B cell (primary cell): ENCODE results near the gene GGCX. TPM values are rescaled to one million over a fixed set of nuclear protein-coding genes. Genes with fewer than 3 reads are reported as not detected.

Experiments
- ATAC-seq: fragments of 200-7000 bp; cut with Tn5 transposase; one replicate; pipeline ENCODE4 v1.10.0; 2021; ENCODE audit warnings: low read depth, mild to moderate bottlenecking, moderate number of reproducible peaks, moderate library complexity
- CTCF ChIA-PET: fragments of 350-600 bp; sonication (Branson Sonifier 250); formaldehyde crosslinking; loops from one replicate; lab custom pipeline; 2021; ENCODE audit warnings: antibody characterized with exemption, inconsistent platforms; lab: Charles Lee
- POLR2A ChIA-PET: fragments of 350-600 bp; sonication (Branson Sonifier 250); formaldehyde crosslinking; loops from one replicate; lab custom pipeline; 2021; ENCODE audit warnings: antibody characterized with exemption; lab: Charles Lee
- DNase-seq: peaks from one replicate; pipeline ENCODE4 v3.0.0; 2013
- H2AFZ ChIP-seq: 2 replicates; pipeline ENCODE4 v1.6.1; 2012; ENCODE audit warnings: mild to moderate bottlenecking, low read depth, low read length; ENCODE audit not compliant: insufficient read depth, poor library complexity, severe bottlenecking
- H3K27ac ChIP-seq, 2 donors: 1 replicate in 1 of 2; 2 replicates in 1 of 2; pipeline ENCODE4 v1.5.1; 2012 to 2013; ENCODE audit warnings: low read length in 2 of 2, mild to moderate bottlenecking in 2 of 2, moderate library complexity in 1 of 2
- H3K27me3 ChIP-seq, 4 experiments: fragments of 200-600 bp in 1 of 4; sonication (generic) in 1 of 4; replicated peaks in 1 of 4; 1 replicate in 2 of 4; 2 replicates in 2 of 4; pipeline versions ENCODE4 v1.6.1 to v1.7.0; 2013 to 2016; ENCODE audit warnings: low read length in 3 of 4, mild to moderate bottlenecking in 2 of 4, mixed read lengths in 1 of 4, moderate library complexity in 1 of 4; ENCODE audit not compliant: insufficient read depth in 4 of 4, control insufficient read depth in 3 of 4; ENCODE audit errors: control extremely low read depth in 1 of 4
- H3K36me3 ChIP-seq, 2 experiments: replicated peaks in 1 of 2; 1 replicate in 1 of 2; 2 replicates in 1 of 2; pipeline versions ENCODE4 v1.6.1 to v1.7.1; 2013; ENCODE audit warnings: low read length in 1 of 2; ENCODE audit not compliant: insufficient read depth in 2 of 2, control insufficient read depth in 1 of 2; ENCODE audit errors: control extremely low read depth in 1 of 2, extremely low read depth in 1 of 2
- H3K4me1 ChIP-seq, 2 donors: fragments of 200-600 bp in 1 of 2; sonication (generic) in 1 of 2; 1 replicate in 1 of 2; 2 replicates in 1 of 2; pipeline versions ENCODE4 v1.5.1 to v1.6.1; 2013 to 2017; ENCODE audit warnings: low read length in 2 of 2; ENCODE audit not compliant: control insufficient read depth in 2 of 2, insufficient read depth in 2 of 2
- H3K4me2 ChIP-seq: replicated peaks from 2 replicates; pipeline ENCODE3; 2012; ENCODE audit warnings: mild to moderate bottlenecking, low read depth, low read length; ENCODE audit not compliant: poor library complexity, severe bottlenecking
- H3K4me3 ChIP-seq, 5 experiments: fragments of 200-600 bp in 1 of 5; sonication (generic) in 1 of 5; 1 replicate in 3 of 5; 2 replicates in 2 of 5; pipeline versions ENCODE4 v1.5.1 to v1.7.0; 2011 to 2016; ENCODE audit warnings: low read length in 4 of 5, mild to moderate bottlenecking in 4 of 5, low read depth in 2 of 5, control low read depth in 1 of 5, moderate library complexity in 1 of 5; ENCODE audit not compliant: insufficient read depth in 1 of 5; ENCODE audit errors: control extremely low read depth in 1 of 5, extremely low read depth in 1 of 5
- H3K79me2 ChIP-seq: fragments of 200-600 bp; sonication (generic); one replicate; pipeline ENCODE4 v1.6.0; 2016; ENCODE audit warnings: low read length; ENCODE audit not compliant: control insufficient read depth, insufficient read depth
- H3K9ac ChIP-seq: fragments of 200-600 bp; sonication (generic); 2 replicates; pipeline ENCODE4 v1.6.1; 2017; ENCODE audit warnings: mild to moderate bottlenecking, low read length, moderate library complexity
- H3K9me3 ChIP-seq, 3 donors: one replicate each; pipeline versions ENCODE4 v1.6.1 to v1.7.1; 2013; ENCODE audit warnings: low read length in 2 of 3; ENCODE audit not compliant: control insufficient read depth in 2 of 3, insufficient read depth in 1 of 3; ENCODE audit errors: control extremely low read depth in 1 of 3
- H4K20me1 ChIP-seq: 2 replicates; pipeline ENCODE4 v1.6.0; 2012; ENCODE audit warnings: mild to moderate bottlenecking, low read length; ENCODE audit not compliant: insufficient read depth, control insufficient read depth, poor library complexity, severe bottlenecking
- H3K27ac Mint-ChIP-seq: one replicate; pipeline ENCODE4 v1.8.0; 2021; ENCODE audit warnings: mixed read lengths
- H3K27me3 Mint-ChIP-seq: one replicate; pipeline ENCODE4 v1.8.0; 2021; ENCODE audit warnings: mixed read lengths
- H3K4me1 Mint-ChIP-seq: one replicate; pipeline ENCODE4 v1.8.0; 2021; ENCODE audit warnings: mixed read lengths
- H3K4me3 Mint-ChIP-seq: one replicate; pipeline ENCODE4 v1.8.0; 2021; ENCODE audit warnings: mixed read lengths
- H3K9me3 Mint-ChIP-seq: one replicate; pipeline ENCODE4 v1.8.0; 2022; ENCODE audit warnings: mixed read lengths; ENCODE audit not compliant: insufficient read depth
- CTCF ChIP-seq: fragments of 200-600 bp; IDR thresholded peaks from one replicate; pipeline ENCODE4 v1.8.0; 2022; ENCODE audit warnings: antibody characterized with exemption, mild to moderate bottlenecking
- EZH2 ChIP-seq: IDR thresholded peaks from 2 replicates; pipeline ENCODE4 v1.6.1; 2012; ENCODE audit warnings: borderline replicate concordance, low read depth, mild to moderate bottlenecking, moderate library complexity, low read length; ENCODE audit not compliant: insufficient read depth, poor library complexity, severe bottlenecking
- WGBS: methylation state at CpG from one replicate; pipeline ENCODE4 v1.1.5; 2013; ENCODE audit warnings: missing lambda C conversion rate; ENCODE audit not compliant: insufficient coverage; 5-methylcytosine and 5-hydroxymethylcytosine counted together
- intact Hi-C: fragments of 100-400 bp; cut with micrococcal nuclease; formaldehyde crosslinking; loops from one replicate; pipeline ENCODE4 v1.10.0; 2022
- polyA plus RNA-seq: library from polyadenylated mRNA; depleted of rRNA; stranded (reverse); fragments of >200 nt; gene quantifications from 2 replicates; pipeline ENCODE4 v1.2.3, GENCODE V29; 2012
- total RNA-seq, 2 donors: library from RNA; stranded (reverse); fragments of 120-200 nt in 1 of 2; gene quantifications; 1 replicate in 1 of 2; 2 replicates in 1 of 2; pipeline versions ENCODE4 v1.2.3 to v1.2.4, GENCODE V29; 2013 to 2022

Gene GGCX
- total and polyA plus RNA-seq, 2 donors (not counting 1 experiment from before 2014, with no cell fraction given): 23.5 to 36.8 TPM

- intact Hi-C loops: no loop called here
- H3K4me3 Mint-ChIP-seq: no peak overlapping the region
- no peak overlapping the region for H2AFZ ChIP-seq
- no peaks in the 10 kb centered on the region for H3K4me1 Mint-ChIP-seq
- no peaks in the 10 kb centered on the region for H3K4me1 ChIP-seq
- H3K9me3 ChIP-seq: no peaks in the 10 kb centered on the region
- no peak overlapping the region for H3K4me2 ChIP-seq
- no peaks in the 10 kb centered on the region for H3K27me3 ChIP-seq
- no peaks in the 10 kb centered on the region for H3K79me2 ChIP-seq
- no peaks in the 10 kb centered on the region for H3K9me3 Mint-ChIP-seq
- DNase-seq (no peak), ATAC-seq (no peak)
- H3K27ac ChIP-seq: no peak overlapping the region
- H3K36me3 ChIP-seq: no peaks in the 10 kb centered on the region
- H3K27me3 Mint-ChIP-seq: no peaks in the 10 kb centered on the region
- H4K20me1 ChIP-seq: no peaks in the 10 kb centered on the region
- H3K9ac ChIP-seq: no peak overlapping the region
- WGBS: no CpG with 5 or more reads among the region's 7 CpGs
- no peak overlapping the region for H3K27ac Mint-ChIP-seq
- TF ChIP-seq CTCF (no peak), EZH2 (no peak)
- ChIA-PET CTCF (no interaction called here), POLR2A (no interaction called here)
- H3K4me3 ChIP-seq: no peak overlapping the region
Measured at GRCh38 chr2:85506768-85507181, 54.5 kb downstream of the GGCX start.

GRCh38 chr2:85505551-85506238, 55.6 kb downstream of the GGCX start:
- Histone ChIP-seq H3K27ac (no peak overlapping the region), H3K79me2 (no peaks in the 10 kb centered on the region), H3K36me3 (no peaks in the 10 kb centered on the region), H3K9me3 (no peaks in the 10 kb centered on the region), H3K4me2 (no peak overlapping the region), H3K9ac (no peak overlapping the region), H4K20me1 (no peaks in the 10 kb centered on the region), H3K27me3 (no peaks in the 10 kb centered on the region), H2AFZ (no peak overlapping the region), H3K4me3 (no peak overlapping the region), H3K4me1 (peaks cover 0 to 7% of the 10 kb centered on the region in 2 donors)
- WGBS: 89% methylated on average over 8 of the region's 10 CpGs
- TF ChIP-seq EZH2 (no peak), CTCF (no peak)
- Mint-ChIP-seq H3K9me3 (no peaks in the 10 kb centered on the region), H3K4me1 (peaks cover 4% of the 10 kb centered on the region), H3K4me3 (no peak overlapping the region), H3K27ac (no peak overlapping the region), H3K27me3 (no peaks in the 10 kb centered on the region)
- DNase-seq: no peak
- ChIA-PET CTCF (no interaction called here), POLR2A (no interaction called here)
- intact Hi-C loops: no loop called here
- ATAC-seq: no peak
